ENCODE data around the gene FGF18.

FGF18 gene

GRCh38 chr5:171453056-171453725 is 33.7 kb downstream of the FGF18 start:
- Histone ChIP-seq H3K9me3 (ENCODE audit: control insufficient read depth, insufficient read depth, low read length) (no peaks in the 10 kb centered on the region), H3K4me1 (ENCODE audit: control insufficient read depth, insufficient read depth, low read length) (peaks cover 10% of the 10 kb centered on the region), H3K27me3 (ENCODE audit: control insufficient read depth, insufficient read depth, low read length) (peaks cover 4% of the 10 kb centered on the region), H3K4me3 (ENCODE audit: low read depth, low read length) (no peak overlapping the region), H3K9ac (ENCODE audit: low read depth, low read length) (no peak overlapping the region), H3K36me3 (ENCODE audit: control insufficient read depth, insufficient read depth, low read length) (no peaks in the 10 kb centered on the region)

- Histone ChIP-seq H3K4me3 (ENCODE audit: low read depth, low read length) (no peak overlapping the region), H3K9ac (ENCODE audit: low read depth, low read length) (no peak overlapping the region), H3K36me3 (ENCODE audit: control insufficient read depth, insufficient read depth, low read length) (no peaks in the 10 kb centered on the region), H3K27me3 (ENCODE audit: control insufficient read depth, insufficient read depth, low read length) (peaks cover 4% of the 10 kb centered on the region), H3K4me1 (ENCODE audit: control insufficient read depth, insufficient read depth, low read length) (peaks cover 6% of the 10 kb centered on the region), H3K9me3 (ENCODE audit: control insufficient read depth, insufficient read depth, low read length) (no peaks in the 10 kb centered on the region)
Observed at GRCh38 chr5:171453988-171454387, 34.5 kb downstream of the FGF18 start.

GRCh38 chr5:171454549-171454948 is 35.1 kb downstream of the FGF18 start:
- Histone ChIP-seq H3K4me1 (ENCODE audit: control insufficient read depth, insufficient read depth, low read length) (peaks cover 6% of the 10 kb centered on the region), H3K36me3 (ENCODE audit: control insufficient read depth, insufficient read depth, low read length) (no peaks in the 10 kb centered on the region), H3K9me3 (ENCODE audit: control insufficient read depth, insufficient read depth, low read length) (no peaks in the 10 kb centered on the region), H3K9ac (ENCODE audit: low read depth, low read length) (no peak overlapping the region), H3K4me3 (ENCODE audit: low read depth, low read length) (no peak overlapping the region), H3K27me3 (ENCODE audit: control insufficient read depth, insufficient read depth, low read length) (peaks cover 4% of the 10 kb centered on the region)

GRCh38 chr5:171455522-171455921 is 36.1 kb downstream of the FGF18 start:
- Histone ChIP-seq H3K4me3 (ENCODE audit: low read depth, low read length) (no peak overlapping the region), H3K9me3 (ENCODE audit: control insufficient read depth, insufficient read depth, low read length) (no peaks in the 10 kb centered on the region), H3K9ac (ENCODE audit: low read depth, low read length) (no peak overlapping the region), H3K4me1 (ENCODE audit: control insufficient read depth, insufficient read depth, low read length) (no peaks in the 10 kb centered on the region), H3K27me3 (ENCODE audit: control insufficient read depth, insufficient read depth, low read length) (peaks cover 5% of the 10 kb centered on the region), H3K36me3 (ENCODE audit: control insufficient read depth, insufficient read depth, low read length) (no peaks in the 10 kb centered on the region)

GRCh38 chr5:171457208-171457981 is 37.9 kb downstream of the FGF18 start:
- Histone ChIP-seq H3K27me3 (ENCODE audit: control insufficient read depth, insufficient read depth, low read length) (peaks cover 3% of the 10 kb centered on the region), H3K9me3 (ENCODE audit: control insufficient read depth, insufficient read depth, low read length) (no peaks in the 10 kb centered on the region), H3K9ac (ENCODE audit: low read depth, low read length) (no peak overlapping the region), H3K4me3 (ENCODE audit: low read depth, low read length) (no peak overlapping the region), H3K4me1 (ENCODE audit: control insufficient read depth, insufficient read depth, low read length) (peaks cover 3% of the 10 kb centered on the region), H3K36me3 (ENCODE audit: control insufficient read depth, insufficient read depth, low read length) (no peaks in the 10 kb centered on the region)

- Histone ChIP-seq H3K4me1 (ENCODE audit: control insufficient read depth, insufficient read depth, low read length) (peaks cover 9% of the 10 kb centered on the region), H3K9ac (ENCODE audit: low read depth, low read length) (no peak overlapping the region), H3K4me3 (ENCODE audit: low read depth, low read length) (no peak overlapping the region), H3K9me3 (ENCODE audit: control insufficient read depth, insufficient read depth, low read length) (no peaks in the 10 kb centered on the region), H3K36me3 (ENCODE audit: control insufficient read depth, insufficient read depth, low read length) (no peaks in the 10 kb centered on the region), H3K27me3 (ENCODE audit: control insufficient read depth, insufficient read depth, low read length) (peaks cover 3% of the 10 kb centered on the region)
Observed at GRCh38 chr5:171459839-171460238, 40.4 kb downstream of the FGF18 start.

- Histone ChIP-seq H3K9me3 (ENCODE audit: control insufficient read depth, insufficient read depth, low read length) (no peaks in the 10 kb centered on the region), H3K36me3 (ENCODE audit: control insufficient read depth, insufficient read depth, low read length) (no peaks in the 10 kb centered on the region), H3K27me3 (ENCODE audit: control insufficient read depth, insufficient read depth, low read length) (peaks cover 3% of the 10 kb centered on the region), H3K4me3 (ENCODE audit: low read depth, low read length) (no peak overlapping the region), H3K4me1 (ENCODE audit: control insufficient read depth, insufficient read depth, low read length) (peaks cover 9% of the 10 kb centered on the region), H3K9ac (ENCODE audit: low read depth, low read length) (no peak overlapping the region)
Observed at GRCh38 chr5:171462136-171462927, 42.9 kb downstream of the FGF18 start.

GRCh38 chr5:171462928-171463861 is 43.7 kb downstream of the FGF18 start:
- H3K9ac ChIP-seq (ENCODE audit: low read depth, low read length): no peak overlapping the region
- H3K27me3 ChIP-seq (ENCODE audit: control insufficient read depth, insufficient read depth, low read length): peaks cover 3% of the 10 kb centered on the region
- H3K36me3 ChIP-seq (ENCODE audit: control insufficient read depth, insufficient read depth, low read length): no peaks in the 10 kb centered on the region
- H3K4me1 ChIP-seq (ENCODE audit: control insufficient read depth, insufficient read depth, low read length): peaks cover 9% of the 10 kb centered on the region
- H3K9me3 ChIP-seq (ENCODE audit: control insufficient read depth, insufficient read depth, low read length): no peaks in the 10 kb centered on the region
- H3K4me3 ChIP-seq (ENCODE audit: low read depth, low read length): no peak overlapping the region

- peaks cover 9% of the 10 kb centered on the region for H3K4me1 ChIP-seq (ENCODE audit: control insufficient read depth, insufficient read depth, low read length)
- H3K36me3 ChIP-seq (ENCODE audit: control insufficient read depth, insufficient read depth, low read length): no peaks in the 10 kb centered on the region
- peaks cover 3% of the 10 kb centered on the region for H3K27me3 ChIP-seq (ENCODE audit: control insufficient read depth, insufficient read depth, low read length)
- H3K9ac ChIP-seq (ENCODE audit: low read depth, low read length): no peak overlapping the region
- no peaks in the 10 kb centered on the region for H3K9me3 ChIP-seq (ENCODE audit: control insufficient read depth, insufficient read depth, low read length)
- no peak overlapping the region for H3K4me3 ChIP-seq (ENCODE audit: low read depth, low read length)
Observed at GRCh38 chr5:171463862-171464229, 44.4 kb downstream of the FGF18 start.

- H3K4me3 ChIP-seq (ENCODE audit: low read depth, low read length): no peak overlapping the region
- H3K27me3 ChIP-seq (ENCODE audit: control insufficient read depth, insufficient read depth, low read length): peaks cover 3% of the 10 kb centered on the region
- H3K4me1 ChIP-seq (ENCODE audit: control insufficient read depth, insufficient read depth, low read length): peaks cover 11% of the 10 kb centered on the region
- H3K9me3 ChIP-seq (ENCODE audit: control insufficient read depth, insufficient read depth, low read length): no peaks in the 10 kb centered on the region
- H3K36me3 ChIP-seq (ENCODE audit: control insufficient read depth, insufficient read depth, low read length): no peaks in the 10 kb centered on the region
- no peak overlapping the region for H3K9ac ChIP-seq (ENCODE audit: low read depth, low read length)
Observed at GRCh38 chr5:171464829-171465228, 45.4 kb downstream of the FGF18 start.

GRCh38 chr5:171467107-171467506 is 47.7 kb downstream of the FGF18 start:
- no peak overlapping the region for H3K9ac ChIP-seq (ENCODE audit: low read depth, low read length)
- no peaks in the 10 kb centered on the region for H3K27me3 ChIP-seq (ENCODE audit: control insufficient read depth, insufficient read depth, low read length)
- H3K4me3 ChIP-seq (ENCODE audit: low read depth, low read length): no peak overlapping the region
- no peaks in the 10 kb centered on the region for H3K36me3 ChIP-seq (ENCODE audit: control insufficient read depth, insufficient read depth, low read length)
- peaks cover 11% of the 10 kb centered on the region for H3K4me1 ChIP-seq (ENCODE audit: control insufficient read depth, insufficient read depth, low read length)
- no peaks in the 10 kb centered on the region for H3K9me3 ChIP-seq (ENCODE audit: control insufficient read depth, insufficient read depth, low read length)

All from iPS-15b (cell line).